MM.1S (cell line): ENCODE measurements around the gene MIPEP.

ENCODE experiments used
- CTCF ChIP-seq: fragments of 300-600 bp; sonication (generic); IDR thresholded peaks from 2 replicates; pipeline ENCODE4 v1.5.1; 2016; ENCODE audit warnings: antibody characterized with exemption, low read length, mixed read lengths
- EZH2 ChIP-seq: fragments of 300-600 bp; sonication (generic); optimal IDR thresholded peaks from 2 replicates; pipeline ENCODE3; 2017; ENCODE audit warnings: low read depth, mild to moderate bottlenecking, antibody characterized with exemption, low read length, mixed read lengths
- EZH2phosphoT487 ChIP-seq: fragments of 300-600 bp; sonication (generic); IDR thresholded peaks from 2 replicates; pipeline ENCODE4 v1.6.1; 2018; ENCODE audit warnings: antibody characterized with exemption, low read length

GRCh38 chr13:23692816-23693215 lies 196.4 kb downstream of the MIPEP start:
- TF ChIP-seq CTCF (no peak), EZH2phosphoT487 (no peak), EZH2 (no peak)
